ENCODE data around the gene CROT. TPM values are rescaled to one million over a fixed set of nuclear protein-coding genes. Genes with fewer than 3 reads are reported as not detected.
A peak's percentile ranks its signal among the peaks of the same experiment; 100 is the strongest.
"Not testable (repeated sequence)": the region's sequence is repeated elsewhere in the genome, so short reads cannot be mapped to it uniquely, and the experiment has no call there.

The CROT gene, protein sequence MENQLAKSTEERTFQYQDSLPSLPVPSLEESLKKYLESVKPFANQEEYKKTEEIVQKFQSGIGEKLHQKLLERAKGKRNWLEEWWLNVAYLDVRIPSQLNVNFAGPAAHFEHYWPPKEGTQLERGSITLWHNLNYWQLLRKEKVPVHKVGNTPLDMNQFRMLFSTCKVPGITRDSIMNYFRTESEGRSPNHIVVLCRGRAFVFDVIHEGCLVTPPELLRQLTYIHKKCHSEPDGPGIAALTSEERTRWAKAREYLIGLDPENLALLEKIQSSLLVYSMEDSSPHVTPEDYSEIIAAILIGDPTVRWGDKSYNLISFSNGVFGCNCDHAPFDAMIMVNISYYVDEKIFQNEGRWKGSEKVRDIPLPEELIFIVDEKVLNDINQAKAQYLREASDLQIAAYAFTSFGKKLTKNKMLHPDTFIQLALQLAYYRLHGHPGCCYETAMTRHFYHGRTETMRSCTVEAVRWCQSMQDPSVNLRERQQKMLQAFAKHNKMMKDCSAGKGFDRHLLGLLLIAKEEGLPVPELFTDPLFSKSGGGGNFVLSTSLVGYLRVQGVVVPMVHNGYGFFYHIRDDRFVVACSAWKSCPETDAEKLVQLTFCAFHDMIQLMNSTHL
- polyA plus RNA-seq (ENCODE audit: insufficient read length) = 9.3 TPM

- DNase-seq (ENCODE audit: low read depth) = peak; percentile 77
Measured at GRCh38 chr7:87345166-87345927, at the start of gene CROT. CROT (plus strand) TSS chr7:87345664; CDS start chr7:87349069, 3,405 bp downstream.

- no peak for DNase-seq (ENCODE audit: low read depth)
Measured at GRCh38 chr7:87300756-87301155, 44.7 kb upstream of the CROT start.

DNA sequence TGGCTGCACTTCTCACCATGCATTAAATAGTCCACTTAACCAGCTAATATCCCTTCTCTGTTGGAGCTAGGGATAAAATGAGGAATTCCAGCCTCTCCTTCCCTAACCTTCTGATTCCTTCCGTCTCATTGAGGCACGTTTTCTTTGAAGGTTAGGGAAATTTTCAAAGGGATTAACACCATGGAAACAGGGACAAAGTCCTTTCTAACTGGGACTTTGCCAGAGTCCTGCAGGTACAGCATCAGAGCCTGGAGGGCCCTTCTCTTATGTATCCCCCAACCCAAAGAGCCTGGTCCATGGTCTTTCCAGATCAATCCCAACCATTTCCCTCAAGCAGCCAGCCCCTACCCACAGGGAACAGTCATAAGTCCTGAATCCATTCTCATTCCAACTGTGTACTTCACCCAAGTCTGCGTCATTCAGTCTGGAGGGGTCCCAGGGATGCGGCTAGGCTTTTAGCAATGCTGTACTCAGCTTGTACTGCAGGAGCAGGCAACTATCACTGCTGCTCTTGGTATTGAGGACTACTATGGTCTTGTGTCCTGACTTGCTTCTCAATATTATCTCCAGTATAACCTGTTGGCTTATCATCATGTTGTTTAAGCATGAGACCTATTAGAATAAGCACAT, 34.6 kb upstream of the CROT start:
- no peak for DNase-seq (ENCODE audit: low read depth)

DNA sequence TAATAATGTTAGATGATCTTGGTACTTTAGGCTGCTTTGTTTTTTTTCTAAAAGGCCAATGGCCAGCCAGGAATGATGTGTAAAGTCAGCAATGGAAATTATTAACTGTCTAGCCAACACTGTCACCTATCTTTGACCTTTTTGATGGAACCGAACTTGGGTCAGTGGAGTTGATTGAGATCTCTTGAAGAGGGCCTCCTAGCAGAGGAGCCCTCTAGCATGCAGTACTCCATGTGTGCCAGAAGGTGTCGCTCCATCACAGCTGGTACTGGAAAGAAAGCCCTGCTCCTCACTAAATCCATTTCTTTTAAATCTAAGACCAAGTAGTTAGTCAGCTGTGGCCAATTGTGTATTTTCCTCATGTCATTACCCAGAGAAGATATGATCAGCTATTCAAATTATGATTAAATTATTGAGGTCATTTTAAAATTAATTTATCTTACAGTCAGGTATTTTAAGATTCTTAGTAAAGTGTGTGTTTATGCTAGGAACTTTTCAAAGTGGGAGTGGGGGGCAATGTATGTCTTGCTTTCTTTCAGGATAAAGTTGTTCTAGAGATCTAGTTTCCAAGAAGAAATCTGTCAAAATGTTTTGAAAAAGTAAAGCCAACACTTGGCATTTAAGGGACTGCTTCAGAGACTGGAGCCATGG, 33.1 kb upstream of the CROT start:
- DNase-seq (ENCODE audit: low read depth) = peak; percentile 34

DNA sequence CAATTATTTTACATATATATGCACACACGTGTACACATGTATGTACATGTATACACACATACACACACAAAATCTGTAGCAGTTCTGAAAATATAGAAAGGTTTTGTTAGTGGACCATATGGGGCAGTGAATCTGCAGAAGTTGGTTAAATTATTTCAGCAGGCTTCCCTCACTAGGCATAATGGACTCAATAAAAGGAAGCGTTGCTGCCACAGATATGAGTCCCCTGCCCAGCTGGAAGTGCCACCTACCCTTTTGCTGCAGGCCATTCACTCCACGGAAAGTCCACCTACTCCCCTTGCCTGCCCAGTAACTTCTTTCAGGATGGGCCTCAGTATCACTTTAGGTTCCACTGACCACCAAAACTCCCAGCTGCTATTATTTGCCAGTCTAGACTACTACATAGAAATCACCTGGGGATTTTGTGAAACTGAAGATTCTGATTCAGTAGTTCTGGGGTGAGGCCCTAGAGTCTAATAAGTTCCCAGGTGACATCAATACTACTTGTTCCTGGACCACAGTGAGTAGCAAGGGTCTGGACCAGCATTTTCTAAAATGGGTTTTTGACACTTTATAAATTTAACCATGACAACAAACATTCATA, 29.3 kb upstream of the CROT start:
- no peak for DNase-seq (ENCODE audit: low read depth)

DNA sequence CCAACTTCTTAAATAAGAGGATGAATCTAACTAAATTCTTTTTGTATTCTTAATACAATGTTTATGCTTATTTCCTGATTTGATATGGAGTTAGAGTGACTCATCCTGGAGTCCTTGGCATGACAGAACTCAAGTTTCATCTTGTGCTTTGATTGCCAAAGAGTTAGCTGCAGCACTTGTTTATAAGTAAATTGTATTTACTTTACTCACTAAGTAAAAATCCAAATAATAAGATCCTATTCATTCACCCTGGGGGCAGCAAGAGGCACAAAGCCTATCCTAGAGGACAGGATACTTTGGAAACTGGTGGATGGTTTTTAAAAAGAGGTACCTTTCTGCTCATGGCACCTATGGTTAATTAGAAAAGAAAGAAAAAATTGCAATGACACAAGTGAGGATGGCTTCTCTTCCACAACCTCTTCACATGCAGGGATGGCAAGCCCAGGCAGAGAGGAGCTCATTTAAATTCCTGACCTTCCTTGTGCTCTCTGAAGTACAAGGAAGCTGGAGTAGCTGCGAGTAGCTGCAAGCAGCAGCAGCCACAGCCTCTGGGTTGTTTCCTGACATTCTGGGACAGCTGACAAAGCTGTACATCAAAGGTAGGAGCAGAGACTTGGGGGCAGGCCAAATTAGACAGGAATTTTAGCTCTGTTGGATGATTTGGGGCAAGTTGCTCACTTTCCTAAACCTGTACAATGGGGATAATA, 28.5 kb upstream of the CROT start:
- no peak for DNase-seq (ENCODE audit: low read depth)

- no peak for DNase-seq (ENCODE audit: low read depth)
Measured at GRCh38 chr7:87317691-87318245, 27.7 kb upstream of the CROT start.

- DNase-seq (ENCODE audit: low read depth) = no peak
Measured at GRCh38 chr7:87318741-87319140, 26.7 kb upstream of the CROT start.

DNA sequence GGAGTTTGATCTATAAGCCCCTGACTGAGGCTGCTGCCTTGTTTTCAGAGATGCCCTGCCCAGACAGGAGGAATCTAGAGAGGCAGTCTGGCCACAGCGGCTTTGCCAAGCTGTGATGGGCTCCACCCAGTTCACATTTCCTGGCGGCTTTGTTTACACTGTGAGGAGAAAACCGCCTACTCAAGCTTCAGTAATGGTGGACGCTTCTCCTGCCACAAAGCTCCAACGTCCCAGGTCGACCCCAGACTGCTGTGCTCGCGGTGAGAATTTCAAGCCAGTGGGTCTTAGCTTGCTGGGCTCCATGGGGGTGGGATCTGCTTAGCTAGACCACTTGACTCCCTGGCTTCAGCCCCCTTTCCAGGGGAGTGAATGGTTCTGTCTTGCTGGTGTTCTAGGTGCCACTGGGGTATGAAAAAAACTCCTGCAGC, 26.3 kb upstream of the CROT start:
- DNase-seq (ENCODE audit: low read depth) = not testable (repeated sequence)

- DNase-seq (ENCODE audit: low read depth) = no peak
Measured at GRCh38 chr7:87322912-87323311, 22.6 kb upstream of the CROT start.

DNA sequence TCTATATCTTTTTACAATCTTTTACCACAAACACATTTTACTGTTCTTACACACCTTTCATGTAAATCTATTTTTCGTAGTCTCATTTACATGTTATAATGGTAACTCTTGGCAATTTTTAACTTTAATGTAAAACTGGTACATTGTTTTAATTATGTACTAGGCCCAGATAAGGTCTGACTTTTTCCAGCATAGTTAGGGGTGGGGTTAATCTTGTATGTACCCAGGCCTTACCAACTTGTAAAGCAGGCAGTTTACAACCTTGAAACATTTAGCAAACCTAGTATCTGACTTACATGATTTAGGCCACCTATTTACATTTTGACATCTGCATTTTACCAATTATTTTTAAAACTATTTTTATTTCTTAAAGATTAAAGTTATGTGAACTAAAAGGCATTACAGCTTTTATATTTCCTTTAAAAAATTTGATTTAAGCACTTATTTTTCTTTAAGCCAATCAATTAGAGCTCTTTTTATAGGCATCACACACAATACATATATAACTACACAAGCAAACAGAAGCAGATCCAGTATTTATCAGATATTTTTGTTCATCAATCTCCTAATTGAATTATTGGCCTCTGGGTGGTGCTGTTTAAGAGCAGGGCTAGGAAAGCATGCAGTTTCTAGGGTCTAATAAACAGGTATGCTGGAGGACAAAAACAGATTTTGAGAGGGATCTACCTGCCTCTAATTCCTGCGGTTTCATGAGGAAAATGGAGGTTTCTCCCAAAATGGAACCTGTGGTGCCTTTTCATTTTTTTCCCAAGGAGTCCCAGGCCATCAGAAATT, 19.7 kb upstream of the CROT start:
- DNase-seq (ENCODE audit: low read depth) = no peak

- no peak for DNase-seq (ENCODE audit: low read depth)
Measured at GRCh38 chr7:87328281-87328680, 17.2 kb upstream of the CROT start.

GRCh38 chr7:87330316-87330715, 15.1 kb upstream of the CROT start:
- DNase-seq (ENCODE audit: low read depth) = no peak

DNA sequence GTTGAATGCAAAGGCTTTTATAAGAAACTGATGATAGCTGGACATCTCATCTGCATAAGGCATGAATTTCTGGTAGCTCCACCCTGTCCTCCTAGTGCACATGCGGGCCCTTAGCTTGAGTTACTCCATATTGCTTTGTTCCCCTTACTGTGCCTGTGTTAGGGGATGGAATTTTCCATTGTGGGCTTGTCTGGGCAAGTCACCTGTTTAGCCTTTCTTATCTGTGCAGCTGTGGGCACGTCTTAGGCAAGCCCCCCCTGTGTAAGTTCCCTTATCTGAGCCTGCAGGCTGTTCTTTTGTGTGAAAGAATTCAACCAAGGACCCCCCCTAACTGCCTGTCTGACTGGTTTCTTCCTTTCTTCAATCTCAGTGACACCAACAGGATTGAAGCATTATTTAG, 14.5 kb upstream of the CROT start:
- DNase-seq (ENCODE audit: low read depth) = no peak

- DNase-seq (ENCODE audit: low read depth) = no peak
Measured at GRCh38 chr7:87331687-87332252, 13.7 kb upstream of the CROT start.

GRCh38 chr7:87332321-87332720, 13.1 kb upstream of the CROT start:
- DNase-seq (ENCODE audit: low read depth) = no peak

DNA sequence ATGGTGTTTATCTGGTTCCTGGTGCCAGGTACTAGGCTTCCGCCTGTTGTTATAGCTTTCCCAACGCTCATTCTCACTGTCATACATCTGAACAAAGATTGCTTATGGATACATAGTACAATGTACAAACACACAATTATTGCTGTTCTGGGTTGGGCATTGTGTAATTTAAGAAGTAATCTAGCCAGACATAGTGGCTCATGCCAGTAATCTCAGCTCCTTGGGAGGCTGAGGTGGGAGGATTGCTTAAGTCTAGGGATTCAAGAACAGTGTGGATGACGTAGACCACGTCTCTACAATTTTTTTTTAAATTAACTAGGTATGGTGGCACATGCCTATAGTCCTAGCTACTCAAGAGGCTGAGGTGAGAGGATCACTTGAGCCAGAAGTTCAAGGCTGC, 9.3 kb upstream of the CROT start:
- DNase-seq (ENCODE audit: low read depth) = no peak

DNA sequence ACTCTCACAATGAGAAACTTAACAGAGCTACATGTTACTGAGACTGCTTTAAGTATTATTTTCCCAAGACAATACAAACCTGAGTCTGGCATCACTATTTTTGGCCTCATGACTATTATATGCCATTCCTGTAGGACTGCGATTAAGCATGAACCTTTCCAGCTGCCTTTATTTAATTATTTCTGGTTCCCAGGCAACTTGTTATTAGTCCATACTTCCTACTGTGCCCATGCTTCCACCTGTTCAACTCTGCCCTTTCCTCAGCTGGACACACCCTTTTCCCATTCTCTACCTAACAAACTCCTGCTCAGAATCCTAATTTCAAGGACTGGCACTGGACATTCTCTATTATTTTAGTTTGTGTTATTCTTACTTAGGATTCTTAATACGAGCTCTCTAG, 8.1 kb upstream of the CROT start:
- DNase-seq (ENCODE audit: low read depth) = no peak

GRCh38 chr7:87339373-87339897, 6.0 kb upstream of the CROT start:
- no peak for DNase-seq (ENCODE audit: low read depth)
